ENCODE data around the gene DAB2.

DAB2 gene

DNA sequence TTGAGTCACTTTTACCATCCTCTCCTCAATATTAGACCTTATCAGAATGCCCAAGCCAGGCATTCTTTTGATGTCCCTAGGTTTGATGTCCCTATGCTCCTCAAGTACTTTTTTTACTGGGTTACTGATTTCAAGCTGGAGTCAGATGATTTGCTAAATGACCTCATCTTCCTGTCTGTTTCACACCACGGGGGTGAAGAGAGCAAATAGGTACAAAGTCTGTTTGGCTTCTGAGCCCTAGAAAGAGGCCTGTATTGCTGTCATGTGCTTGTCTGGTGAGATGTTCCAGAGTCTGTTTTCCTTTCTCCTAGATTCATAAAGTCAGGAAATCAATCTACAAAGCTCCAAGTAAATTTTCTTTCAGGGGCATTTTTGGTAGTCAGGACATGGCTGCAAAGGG is 12.7 kb upstream of the DAB2 start:
- DNase-seq (ENCODE audit: low spot score): no peak
- TF ChIP-seq CTCF (conservative IDR thresholded peaks at IDR 0.05; ENCODE audit: low read depth): no peak
- no peak overlapping the region for H3K27ac ChIP-seq
- ChIA-PET POLR2A (ENCODE audit: low non-redundant PET) (no interaction called here), CTCF (interaction anchor here (0.7 kb wide), 1 partner anchor 55 kb away, joined by 5 read pairs; no protein-coding TSS in a partner anchor)

GRCh38 chr5:39433848-39434247 is 9.1 kb upstream of the DAB2 start:
- no peak overlapping the region for H3K27ac ChIP-seq
- CTCF ChIA-PET: no interaction called here
- DNase-seq (ENCODE audit: low spot score): no peak
- TF ChIP-seq CTCF (conservative IDR thresholded peaks at IDR 0.05; ENCODE audit: low read depth): no peak
- POLR2A ChIA-PET (ENCODE audit: low non-redundant PET): no interaction called here

- no peak for TF ChIP-seq CTCF (conservative IDR thresholded peaks at IDR 0.05; ENCODE audit: low read depth)
- no peak overlapping the region for H3K27ac ChIP-seq
- ChIA-PET CTCF (no interaction called here), POLR2A (ENCODE audit: low non-redundant PET) (no interaction called here)
- no peak for DNase-seq (ENCODE audit: low spot score)
Observed at GRCh38 chr5:39432696-39433530, 8.1 kb upstream of the DAB2 start.

GRCh38 chr5:39430461-39430860 is 5.7 kb upstream of the DAB2 start:
- CTCF ChIA-PET: no interaction called here
- no peak for DNase-seq (ENCODE audit: low spot score)
- no peak for TF ChIP-seq CTCF (conservative IDR thresholded peaks at IDR 0.05; ENCODE audit: low read depth)
- no peak overlapping the region for H3K27ac ChIP-seq
- POLR2A ChIA-PET (ENCODE audit: low non-redundant PET): no interaction called here

GRCh38 chr5:39428640-39429039 is 3.9 kb upstream of the DAB2 start:
- no peak for DNase-seq (ENCODE audit: low spot score)
- H3K27ac ChIP-seq: no peak overlapping the region
- ChIA-PET POLR2A (ENCODE audit: low non-redundant PET) (no interaction called here), CTCF (no interaction called here)
- TF ChIP-seq CTCF (conservative IDR thresholded peaks at IDR 0.05; ENCODE audit: low read depth): no peak

DNA sequence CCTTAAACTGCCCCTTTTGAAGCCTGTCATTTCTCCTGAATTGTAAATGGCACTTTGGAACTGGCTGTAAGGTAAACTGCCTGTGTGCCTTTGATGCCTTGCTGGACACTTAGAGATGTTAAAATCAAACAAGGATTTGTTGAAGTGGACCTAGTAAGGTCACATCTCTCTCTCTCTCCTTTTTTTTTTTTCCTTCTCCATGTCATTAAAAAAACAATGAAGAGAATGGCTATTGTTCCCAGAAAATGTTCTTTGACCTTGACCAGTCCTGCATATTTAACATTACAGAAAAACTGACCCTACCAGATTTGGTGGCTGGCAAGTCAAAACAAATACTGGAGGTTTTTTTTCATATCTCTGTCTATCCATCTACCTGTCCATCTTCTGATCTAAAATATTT is 2.9 kb upstream of the DAB2 start:
- H3K27ac ChIP-seq: no peak overlapping the region
- POLR2A ChIA-PET (ENCODE audit: low non-redundant PET): no interaction called here
- DNase-seq (ENCODE audit: low spot score): no peak
- no peak for TF ChIP-seq CTCF (conservative IDR thresholded peaks at IDR 0.05; ENCODE audit: low read depth)
- CTCF ChIA-PET: no interaction called here

All from RWPE1 (cell line).